B cell (primary cell): ENCODE results near the gene GAREM1. TPM values are rescaled to one million over a fixed set of nuclear protein-coding genes. Genes with fewer than 3 reads are reported as not detected.

Experiments
- ATAC-seq: fragments of 200-7000 bp; cut with Tn5 transposase; one replicate; pipeline ENCODE4 v1.10.0; 2021; ENCODE audit warnings: low read depth, mild to moderate bottlenecking, moderate number of reproducible peaks, moderate library complexity
- CTCF ChIA-PET: fragments of 350-600 bp; sonication (Branson Sonifier 250); formaldehyde crosslinking; loops from one replicate; lab custom pipeline; 2021; ENCODE audit warnings: antibody characterized with exemption, inconsistent platforms; lab: Charles Lee
- POLR2A ChIA-PET: fragments of 350-600 bp; sonication (Branson Sonifier 250); formaldehyde crosslinking; loops from one replicate; lab custom pipeline; 2021; ENCODE audit warnings: antibody characterized with exemption; lab: Charles Lee
- DNase-seq: peaks from one replicate; pipeline ENCODE4 v3.0.0; 2013
- H2AFZ ChIP-seq: 2 replicates; pipeline ENCODE4 v1.6.1; 2012; ENCODE audit warnings: mild to moderate bottlenecking, low read depth, low read length; ENCODE audit not compliant: insufficient read depth, poor library complexity, severe bottlenecking
- H3K27ac ChIP-seq, 2 donors: 1 replicate in 1 of 2; 2 replicates in 1 of 2; pipeline ENCODE4 v1.5.1; 2012 to 2013; ENCODE audit warnings: low read length in 2 of 2, mild to moderate bottlenecking in 2 of 2, moderate library complexity in 1 of 2
- H3K27me3 ChIP-seq, 4 experiments: fragments of 200-600 bp in 1 of 4; sonication (generic) in 1 of 4; replicated peaks in 1 of 4; 1 replicate in 2 of 4; 2 replicates in 2 of 4; pipeline versions ENCODE4 v1.6.1 to v1.7.0; 2013 to 2016; ENCODE audit warnings: low read length in 3 of 4, mild to moderate bottlenecking in 2 of 4, mixed read lengths in 1 of 4, moderate library complexity in 1 of 4; ENCODE audit not compliant: insufficient read depth in 4 of 4, control insufficient read depth in 3 of 4; ENCODE audit errors: control extremely low read depth in 1 of 4
- H3K36me3 ChIP-seq, 2 experiments: replicated peaks in 1 of 2; 1 replicate in 1 of 2; 2 replicates in 1 of 2; pipeline versions ENCODE4 v1.6.1 to v1.7.1; 2013; ENCODE audit warnings: low read length in 1 of 2; ENCODE audit not compliant: insufficient read depth in 2 of 2, control insufficient read depth in 1 of 2; ENCODE audit errors: control extremely low read depth in 1 of 2, extremely low read depth in 1 of 2
- H3K4me1 ChIP-seq, 2 donors: fragments of 200-600 bp in 1 of 2; sonication (generic) in 1 of 2; 1 replicate in 1 of 2; 2 replicates in 1 of 2; pipeline versions ENCODE4 v1.5.1 to v1.6.1; 2013 to 2017; ENCODE audit warnings: low read length in 2 of 2; ENCODE audit not compliant: control insufficient read depth in 2 of 2, insufficient read depth in 2 of 2
- H3K4me2 ChIP-seq: replicated peaks from 2 replicates; pipeline ENCODE3; 2012; ENCODE audit warnings: mild to moderate bottlenecking, low read depth, low read length; ENCODE audit not compliant: poor library complexity, severe bottlenecking
- H3K4me3 ChIP-seq, 5 experiments: fragments of 200-600 bp in 1 of 5; sonication (generic) in 1 of 5; 1 replicate in 3 of 5; 2 replicates in 2 of 5; pipeline versions ENCODE4 v1.5.1 to v1.7.0; 2011 to 2016; ENCODE audit warnings: low read length in 4 of 5, mild to moderate bottlenecking in 4 of 5, low read depth in 2 of 5, control low read depth in 1 of 5, moderate library complexity in 1 of 5; ENCODE audit not compliant: insufficient read depth in 1 of 5; ENCODE audit errors: control extremely low read depth in 1 of 5, extremely low read depth in 1 of 5
- H3K79me2 ChIP-seq: fragments of 200-600 bp; sonication (generic); one replicate; pipeline ENCODE4 v1.6.0; 2016; ENCODE audit warnings: low read length; ENCODE audit not compliant: control insufficient read depth, insufficient read depth
- H3K9ac ChIP-seq: fragments of 200-600 bp; sonication (generic); 2 replicates; pipeline ENCODE4 v1.6.1; 2017; ENCODE audit warnings: mild to moderate bottlenecking, low read length, moderate library complexity
- H3K9me3 ChIP-seq, 3 donors: one replicate each; pipeline versions ENCODE4 v1.6.1 to v1.7.1; 2013; ENCODE audit warnings: low read length in 2 of 3; ENCODE audit not compliant: control insufficient read depth in 2 of 3, insufficient read depth in 1 of 3; ENCODE audit errors: control extremely low read depth in 1 of 3
- H4K20me1 ChIP-seq: 2 replicates; pipeline ENCODE4 v1.6.0; 2012; ENCODE audit warnings: mild to moderate bottlenecking, low read length; ENCODE audit not compliant: insufficient read depth, control insufficient read depth, poor library complexity, severe bottlenecking
- H3K27ac Mint-ChIP-seq: one replicate; pipeline ENCODE4 v1.8.0; 2021; ENCODE audit warnings: mixed read lengths
- H3K27me3 Mint-ChIP-seq: one replicate; pipeline ENCODE4 v1.8.0; 2021; ENCODE audit warnings: mixed read lengths
- H3K4me1 Mint-ChIP-seq: one replicate; pipeline ENCODE4 v1.8.0; 2021; ENCODE audit warnings: mixed read lengths
- H3K4me3 Mint-ChIP-seq: one replicate; pipeline ENCODE4 v1.8.0; 2021; ENCODE audit warnings: mixed read lengths
- H3K9me3 Mint-ChIP-seq: one replicate; pipeline ENCODE4 v1.8.0; 2022; ENCODE audit warnings: mixed read lengths; ENCODE audit not compliant: insufficient read depth
- EZH2 ChIP-seq: IDR thresholded peaks from 2 replicates; pipeline ENCODE4 v1.6.1; 2012; ENCODE audit warnings: borderline replicate concordance, low read depth, mild to moderate bottlenecking, moderate library complexity, low read length; ENCODE audit not compliant: insufficient read depth, poor library complexity, severe bottlenecking
- WGBS: methylation state at CpG from one replicate; pipeline ENCODE4 v1.1.5; 2013; ENCODE audit warnings: missing lambda C conversion rate; ENCODE audit not compliant: insufficient coverage; 5-methylcytosine and 5-hydroxymethylcytosine counted together
- intact Hi-C: fragments of 100-400 bp; cut with micrococcal nuclease; formaldehyde crosslinking; loops from one replicate; pipeline ENCODE4 v1.10.0; 2022
- polyA plus RNA-seq: library from polyadenylated mRNA; depleted of rRNA; stranded (reverse); fragments of >200 nt; gene quantifications from 2 replicates; pipeline ENCODE4 v1.2.3, GENCODE V29; 2012
- total RNA-seq, 2 donors: library from RNA; stranded (reverse); fragments of 120-200 nt in 1 of 2; gene quantifications; 1 replicate in 1 of 2; 2 replicates in 1 of 2; pipeline versions ENCODE4 v1.2.3 to v1.2.4, GENCODE V29; 2013 to 2022
- TF ChIP-seq, protein P1 (sequence below): fragments of 200-600 bp; IDR thresholded peaks from one replicate; pipeline ENCODE4 v1.8.0; 2022; ENCODE audit warnings: antibody characterized with exemption, mild to moderate bottlenecking

GAREM1 gene
- total and polyA plus RNA-seq, 2 donors (not counting 1 experiment from before 2014, with no cell fraction given) = not detected

DNA sequence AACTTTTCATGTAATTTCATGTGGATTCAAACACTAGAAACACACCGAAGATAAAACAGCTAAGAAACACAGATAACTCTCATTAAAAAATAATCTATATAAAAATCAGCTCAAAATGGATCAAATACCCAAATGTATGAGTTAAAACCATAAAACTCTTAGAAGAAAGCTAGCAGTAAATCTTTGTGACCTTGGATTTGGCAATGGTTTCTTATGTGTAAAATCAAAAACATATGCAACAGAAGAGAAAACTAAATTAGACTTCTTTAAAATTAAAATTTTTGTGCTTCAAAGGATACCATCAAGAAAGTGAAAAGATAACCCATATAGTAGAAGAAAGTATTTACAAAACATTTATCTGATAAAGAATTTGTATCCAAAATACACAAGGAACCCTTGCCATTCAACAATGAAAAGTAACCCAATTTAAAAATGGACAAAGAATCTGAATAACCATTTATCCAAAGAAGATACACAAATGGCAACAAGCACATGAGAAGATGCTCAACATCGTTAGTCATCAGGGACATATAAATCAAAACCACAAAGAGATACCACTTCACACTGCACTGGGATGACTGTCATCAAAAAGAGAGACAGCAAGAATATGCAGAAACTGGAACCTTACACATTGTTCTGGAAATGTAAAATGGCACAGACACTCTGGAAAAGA is 27.5 kb downstream of the GAREM1 start:
- no peaks in the 10 kb centered on the region for H3K36me3 ChIP-seq
- no peaks in the 10 kb centered on the region for H3K27me3 ChIP-seq
- ATAC-seq (no peak), DNase-seq (no peak)
- Mint-ChIP-seq H3K4me1 (no peaks in the 10 kb centered on the region), H3K9me3 (no peaks in the 10 kb centered on the region), H3K27me3 (peaks cover 16% of the 10 kb centered on the region), H3K4me3 (no peak overlapping the region), H3K27ac (no peak overlapping the region)
- H2AFZ ChIP-seq = no peak overlapping the region
- H3K4me1 ChIP-seq = no peaks in the 10 kb centered on the region
- WGBS = 100% methylated on average over 1 of the region's 2 CpGs
- no peak overlapping the region for H3K9ac ChIP-seq
- no peak overlapping the region for H3K27ac ChIP-seq
- TF ChIP-seq EZH2 = no peak
- TF ChIP-seq, protein P1, sequence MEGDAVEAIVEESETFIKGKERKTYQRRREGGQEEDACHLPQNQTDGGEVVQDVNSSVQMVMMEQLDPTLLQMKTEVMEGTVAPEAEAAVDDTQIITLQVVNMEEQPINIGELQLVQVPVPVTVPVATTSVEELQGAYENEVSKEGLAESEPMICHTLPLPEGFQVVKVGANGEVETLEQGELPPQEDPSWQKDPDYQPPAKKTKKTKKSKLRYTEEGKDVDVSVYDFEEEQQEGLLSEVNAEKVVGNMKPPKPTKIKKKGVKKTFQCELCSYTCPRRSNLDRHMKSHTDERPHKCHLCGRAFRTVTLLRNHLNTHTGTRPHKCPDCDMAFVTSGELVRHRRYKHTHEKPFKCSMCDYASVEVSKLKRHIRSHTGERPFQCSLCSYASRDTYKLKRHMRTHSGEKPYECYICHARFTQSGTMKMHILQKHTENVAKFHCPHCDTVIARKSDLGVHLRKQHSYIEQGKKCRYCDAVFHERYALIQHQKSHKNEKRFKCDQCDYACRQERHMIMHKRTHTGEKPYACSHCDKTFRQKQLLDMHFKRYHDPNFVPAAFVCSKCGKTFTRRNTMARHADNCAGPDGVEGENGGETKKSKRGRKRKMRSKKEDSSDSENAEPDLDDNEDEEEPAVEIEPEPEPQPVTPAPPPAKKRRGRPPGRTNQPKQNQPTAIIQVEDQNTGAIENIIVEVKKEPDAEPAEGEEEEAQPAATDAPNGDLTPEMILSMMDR = no peak
- POLR2A ChIA-PET = no interaction called here
- H3K4me3 ChIP-seq = no peak overlapping the region
- H3K4me2 ChIP-seq = no peak overlapping the region
- no peaks in the 10 kb centered on the region for H3K79me2 ChIP-seq
- H3K9me3 ChIP-seq = no peaks in the 10 kb centered on the region
- intact Hi-C loops = no loop called here
- no peaks in the 10 kb centered on the region for H4K20me1 ChIP-seq
- CTCF ChIA-PET = no interaction called here

DNA sequence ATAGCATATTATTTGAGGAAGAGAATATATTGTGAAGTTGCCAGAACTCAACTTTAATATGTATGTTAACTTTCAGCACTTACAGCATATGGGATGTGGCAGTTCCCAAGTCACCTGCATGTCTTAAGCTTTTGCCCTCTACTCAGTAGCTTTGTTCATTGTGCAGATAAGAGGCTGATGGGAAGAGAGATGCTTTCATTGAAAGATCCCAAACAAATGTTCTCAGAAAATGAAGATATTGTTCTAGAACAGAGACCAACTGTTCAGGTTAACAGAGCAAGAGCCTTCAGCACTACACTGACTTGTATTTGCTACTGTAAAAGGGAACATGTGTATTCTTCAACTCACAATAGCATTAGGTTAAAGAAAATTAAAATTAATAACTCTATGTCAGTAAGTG is 28.1 kb downstream of the GAREM1 start:
- no peak overlapping the region for H3K4me3 Mint-ChIP-seq
- no peaks in the 10 kb centered on the region for H3K4me1 ChIP-seq
- H2AFZ ChIP-seq = no peak overlapping the region
- H3K79me2 ChIP-seq = no peaks in the 10 kb centered on the region
- H3K27me3 Mint-ChIP-seq = peaks cover 16% of the 10 kb centered on the region
- no peaks in the 10 kb centered on the region for H3K9me3 Mint-ChIP-seq
- H4K20me1 ChIP-seq = no peaks in the 10 kb centered on the region
- ChIA-PET POLR2A (no interaction called here), CTCF (no interaction called here)
- no peak overlapping the region for H3K4me3 ChIP-seq
- H3K4me1 Mint-ChIP-seq = no peaks in the 10 kb centered on the region
- TF ChIP-seq EZH2 = no peak
- TF ChIP-seq, protein P1 = no peak
- H3K27ac Mint-ChIP-seq = no peak overlapping the region
- intact Hi-C loops = no loop called here
- no peak for DNase-seq
- H3K27me3 ChIP-seq = no peaks in the 10 kb centered on the region
- H3K4me2 ChIP-seq = no peak overlapping the region
- H3K36me3 ChIP-seq = no peaks in the 10 kb centered on the region
- H3K9me3 ChIP-seq = no peaks in the 10 kb centered on the region
- no peak overlapping the region for H3K9ac ChIP-seq
- ATAC-seq = no peak
- no peak overlapping the region for H3K27ac ChIP-seq
